Liver (tissue), 9 donors: ENCODE data around the gene SIRT7. TPM values are rescaled to one million over a fixed set of nuclear protein-coding genes. Genes with fewer than 3 reads are reported as not detected.
A peak's percentile ranks its signal among the peaks of the same experiment; 100 is the strongest.

Source experiments
- DNase-seq: peaks from one replicate; pipeline ENCODE4 v3.0.0-alpha.2; 2017; ENCODE audit warnings: low spot score
- H3K27ac ChIP-seq, 2 donors: one replicate each; pipeline ENCODE4 v1.7.0; 2013; ENCODE audit warnings: inconsistent platforms in 2 of 2, low read length in 2 of 2, control low read depth in 1 of 2, low read depth in 1 of 2, mild to moderate bottlenecking in 1 of 2
- H3K27me3 ChIP-seq, 4 donors: one replicate each; pipeline versions ENCODE4 v1.6.1 to v1.7.0; 2013; ENCODE audit warnings: low read length in 3 of 4, inconsistent platforms in 1 of 4, mild to moderate bottlenecking in 1 of 4, moderate library complexity in 1 of 4; ENCODE audit not compliant: control insufficient read depth in 4 of 4, insufficient read depth in 4 of 4
- H3K36me3 ChIP-seq, 4 donors: one replicate each; pipeline versions ENCODE4 v1.6.1 to v1.7.0; 2013; ENCODE audit warnings: low read length in 3 of 4, mild to moderate bottlenecking in 3 of 4, low read depth in 1 of 4, moderate library complexity in 1 of 4; ENCODE audit not compliant: control insufficient read depth in 4 of 4, insufficient read depth in 3 of 4
- H3K4me1 ChIP-seq, 4 donors: one replicate each; pipeline versions ENCODE4 v1.6.1 to v1.7.0; 2013; ENCODE audit warnings: low read length in 3 of 4, mild to moderate bottlenecking in 3 of 4, moderate library complexity in 1 of 4; ENCODE audit not compliant: control insufficient read depth in 4 of 4, insufficient read depth in 4 of 4
- H3K4me3 ChIP-seq, 3 donors: one replicate each; pipeline versions ENCODE4 v1.6.1 to v1.7.0; 2013; ENCODE audit warnings: low read length in 3 of 3, control low read depth in 1 of 3, low read depth in 1 of 3, mild to moderate bottlenecking in 1 of 3
- H3K9ac ChIP-seq, 2 donors: one replicate each; pipeline ENCODE4 v1.7.0; 2013; ENCODE audit warnings: low read length in 2 of 2, mild to moderate bottlenecking in 2 of 2, moderate library complexity in 2 of 2, control low read depth in 1 of 2, low read depth in 1 of 2
- H3K9me3 ChIP-seq, 4 donors: one replicate each; pipeline versions ENCODE4 v1.6.1 to v1.7.0; 2013; ENCODE audit warnings: low read length in 3 of 4; ENCODE audit not compliant: control insufficient read depth in 4 of 4
- EGR1 ChIP-seq, 2 donors: IDR thresholded peaks; 2 replicates each; pipeline ENCODE4 v1.6.1; 2016 to 2018; ENCODE audit warnings: antibody characterized with exemption in 2 of 2, low read depth in 2 of 2
- FOXA1 ChIP-seq: IDR thresholded peaks from 2 replicates; pipeline ENCODE4 v1.6.1; 2016; ENCODE audit warnings: antibody characterized with exemption
- FOXA2 ChIP-seq: IDR thresholded peaks from 2 replicates; pipeline ENCODE4 v1.6.1; 2016; ENCODE audit warnings: antibody characterized with exemption
- GABPA ChIP-seq, 2 donors: IDR thresholded peaks in 1 of 2; conservative IDR thresholded peaks in 1 of 2; 2 replicates each; pipeline ENCODE4 v1.6.1; 2016; ENCODE audit warnings: antibody characterized with exemption in 2 of 2, mild to moderate bottlenecking in 1 of 2, moderate library complexity in 1 of 2
- HNF4A ChIP-seq, 2 donors: conservative IDR thresholded peaks; 2 replicates each; pipeline ENCODE4 v1.6.1; 2016; ENCODE audit warnings: antibody characterized with exemption in 2 of 2, mild to moderate bottlenecking in 2 of 2
- NR2F2 ChIP-seq: IDR thresholded peaks from 2 replicates; pipeline ENCODE4 v1.6.1; 2016; ENCODE audit warnings: antibody characterized with exemption
- RAD21 ChIP-seq, 2 donors: IDR thresholded peaks; 2 replicates each; pipeline ENCODE4 v1.6.1; 2016; ENCODE audit warnings: antibody characterized with exemption in 2 of 2, mild to moderate bottlenecking in 2 of 2
- RXRA ChIP-seq, 2 donors: IDR thresholded peaks; 2 replicates each; pipeline ENCODE4 v1.6.1; 2017 to 2018; ENCODE audit warnings: antibody characterized with exemption in 2 of 2, mild to moderate bottlenecking in 1 of 2
- SP1 ChIP-seq: IDR thresholded peaks from 2 replicates; pipeline ENCODE4 v1.6.1; 2018; ENCODE audit warnings: antibody characterized with exemption, mild to moderate bottlenecking
- TAF1 ChIP-seq: conservative IDR thresholded peaks from 2 replicates; pipeline ENCODE4 v1.6.1; 2016; ENCODE audit warnings: antibody characterized with exemption, mild to moderate bottlenecking
- YY1 ChIP-seq: IDR thresholded peaks from 2 replicates; pipeline ENCODE4 v1.6.1; 2016; ENCODE audit warnings: antibody characterized with exemption, mild to moderate bottlenecking
- WGBS: extraction: QIAGEN DNeasy Blood & Tissue Kit; methylation state at CpG from one replicate; pipeline ENCODE4 v1.1.7; 2013; 5-methylcytosine and 5-hydroxymethylcytosine counted together
- polyA plus RNA-seq, 2 donors: library from polyadenylated mRNA; stranded (reverse) in 1 of 2; unstranded in 1 of 2; fragments of 200-250 nt in 1 of 2; fragments of >200 nt in 1 of 2; fragmentation: Nextera tagmentation in 1 of 2; extraction: Ambion mirVana in 1 of 2; gene quantifications; one replicate each; pipeline versions ENCODE4 v1.2.1 to v1.2.3, GENCODE V29; 2013 to 2015
- total RNA-seq, 2 donors: library from RNA; depleted of rRNA; stranded (reverse); fragments of >200 nt; gene quantifications; one replicate each; pipeline ENCODE4 v1.2.3, GENCODE V29; 2014
- TF ChIP-seq, protein P1 (sequence below): IDR thresholded peaks from 2 replicates; pipeline ENCODE4 v1.6.1; 2016; ENCODE audit warnings: antibody characterized with exemption
- TF ChIP-seq, protein P2 (sequence below): IDR thresholded peaks from 2 replicates; pipeline ENCODE4 v1.6.1; 2016; ENCODE audit warnings: antibody characterized with exemption
- TF ChIP-seq, protein P3 (sequence below): IDR thresholded peaks from 2 replicates; pipeline ENCODE4 v1.6.1; 2016; ENCODE audit warnings: antibody characterized with exemption, mild to moderate bottlenecking
- TF ChIP-seq, protein P4 (sequence below): IDR thresholded peaks from 2 replicates; pipeline ENCODE4 v1.6.1; 2016; ENCODE audit warnings: antibody characterized with exemption
- donor health status: healthy.
- donor health status: healthy.
- donor health status: healthy.
- donor health status: healthy.
- donor health status: healthy.

Gene SIRT7
- total and polyA plus RNA-seq, 4 donors: 7.1 to 16.5 (median 11.5) TPM

DNA sequence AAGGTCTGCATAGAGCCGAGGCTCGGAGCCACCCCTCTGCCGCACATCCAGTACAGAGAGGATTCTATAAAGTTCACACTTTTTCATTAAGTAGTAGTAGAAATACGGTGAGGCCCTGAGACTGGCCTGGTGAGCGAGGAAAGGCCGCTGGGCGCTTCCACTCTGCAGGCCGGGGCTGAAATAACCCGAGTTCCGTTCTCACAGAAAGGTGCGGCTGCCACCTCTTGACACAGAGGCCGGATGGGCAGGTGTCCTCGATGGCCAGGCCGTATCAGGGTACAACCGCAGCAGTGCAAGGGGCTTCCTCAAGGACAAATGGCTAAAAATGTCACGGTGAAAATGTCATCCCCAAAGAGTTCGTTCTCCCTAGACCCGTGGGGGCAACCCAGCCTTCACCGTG, 6.0 kb downstream of the SIRT7 start:
- Histone ChIP-seq H3K36me3 (peaks cover 17 to 45% (median 23%) of the 10 kb centered on the region in 4 donors), H3K9me3 (no peaks in the 10 kb centered on the region), H3K27ac (peak overlapping the region; percentile 16 to 46), H3K27me3 (no peaks in the 10 kb centered on the region), H3K4me3 (no peak overlapping the region), H3K4me1 (peaks cover 12 to 41% (median 21%) of the 10 kb centered on the region in 4 donors), H3K9ac (no peak overlapping the region)
- 78% methylated on average over 19 of the region's 19 CpGs for WGBS
- TF ChIP-seq NR2F2: no peak
- no peak for TF ChIP-seq TAF1
- no peak for TF ChIP-seq RAD21 (IDR thresholded peaks at IDR 0.05)
- no peak for TF ChIP-seq YY1
- TF ChIP-seq, protein P1, sequence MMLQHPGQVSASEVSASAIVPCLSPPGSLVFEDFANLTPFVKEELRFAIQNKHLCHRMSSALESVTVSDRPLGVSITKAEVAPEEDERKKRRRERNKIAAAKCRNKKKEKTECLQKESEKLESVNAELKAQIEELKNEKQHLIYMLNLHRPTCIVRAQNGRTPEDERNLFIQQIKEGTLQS: no peak
- no peak for TF ChIP-seq FOXA1
- TF ChIP-seq HNF4A (conservative IDR thresholded peaks at IDR 0.05): no peak
- TF ChIP-seq SP1: no peak
- no peak for DNase-seq

DNA sequence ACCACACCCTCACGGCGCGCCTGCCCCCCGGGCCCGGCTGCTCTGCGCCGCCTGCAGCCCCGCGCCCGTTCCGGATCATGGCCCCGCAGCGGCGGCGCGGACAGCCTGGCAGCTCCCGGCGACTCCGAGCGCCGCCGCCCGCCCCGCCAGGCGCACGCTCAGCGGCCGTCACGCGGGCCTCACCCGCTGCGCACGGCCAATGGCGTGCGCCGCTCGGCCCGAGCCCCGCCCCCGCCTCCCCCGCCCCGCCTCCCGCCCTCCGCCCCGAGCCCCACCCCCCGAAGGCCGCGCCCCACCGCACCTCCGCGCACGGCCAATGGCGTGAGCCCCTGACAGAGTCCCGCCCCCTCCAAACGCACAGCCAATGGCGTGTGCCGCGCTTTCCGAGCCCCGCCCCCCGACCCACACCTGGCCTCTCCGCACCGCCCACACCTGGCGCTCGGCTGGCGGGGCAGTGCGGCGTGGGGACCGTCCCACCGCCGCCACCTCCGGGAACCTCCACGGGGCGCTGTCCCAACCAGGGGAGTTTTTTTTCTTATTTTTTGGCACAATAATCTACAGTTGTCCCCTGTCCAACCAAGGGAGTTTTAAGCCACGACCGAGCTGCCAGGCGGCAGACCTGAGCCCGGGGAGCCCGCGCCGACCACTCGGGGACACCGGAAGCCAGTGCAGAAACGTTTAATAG, 6.6 kb downstream of the SIRT7 start, which contains the start of gene PCYT2:
TSS of gene PCYT2 (minus strand) at position 123 of the 685 bp plus-strand sequence. CDS start at position 79, 44 bp downstream.
- WGBS: 3% methylated on average over 84 of the region's 84 CpGs
- Histone ChIP-seq H3K4me3 (peak within 1 kb of the TSS; percentile 76 to 90 (median 87)), H3K27ac (peak within 1 kb of the TSS; percentile 85 to 86), H3K9me3 (no peaks in the 10 kb centered on the region), H3K4me1 (peaks cover 8 to 37% (median 16%) of the 10 kb centered on the region in 4 donors), H3K9ac (peak within 1 kb of the TSS; percentile 68 to 72), H3K27me3 (no peaks in the 10 kb centered on the region), H3K36me3 (peaks cover 17 to 50% (median 26%) of the 10 kb centered on the region in 4 donors)
- TF ChIP-seq RAD21 (IDR thresholded peaks at IDR 0.05) (peak in 1 of 2 donors; percentile 41), RXRA (IDR thresholded peaks at IDR 0.05) (no peak), SP1 (peak; percentile 59), EGR1 (IDR thresholded peaks at IDR 0.05; ENCODE audit: low read depth in 2 of 2) (peak in 1 of 2 donors; percentile 14)
- peak; percentile 93 for DNase-seq

DNA sequence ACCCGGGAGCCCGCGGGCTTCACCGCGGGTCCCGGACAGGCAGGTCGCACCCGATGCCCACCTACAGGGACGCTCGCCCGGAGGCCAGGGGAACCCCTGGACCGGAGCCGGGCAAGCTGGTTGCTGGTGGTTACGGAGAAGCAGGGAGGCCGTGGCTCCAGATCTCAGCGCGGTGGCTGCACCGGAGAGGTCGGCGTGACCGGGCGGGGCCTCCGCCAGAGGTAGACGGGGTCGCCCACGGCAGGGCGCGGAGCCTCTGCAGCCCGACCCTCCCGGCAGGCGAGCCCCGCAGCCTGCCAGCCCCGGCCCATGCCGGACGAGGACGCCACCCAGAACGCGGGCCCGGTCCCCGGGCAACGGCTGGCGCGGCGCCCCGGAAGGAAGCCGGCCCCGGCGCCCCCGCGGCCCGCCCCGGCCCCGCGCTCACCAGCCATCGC, 7.1 kb downstream of the SIRT7 start:
- peak overlapping the region; percentile 76 to 90 (median 87) for H3K4me3 ChIP-seq
- WGBS: under 1% methylated on average over 55 of the region's 55 CpGs

More for the DNA sequence above, 7.1 kb downstream of the SIRT7 start:
- peak overlapping the region; percentile 68 to 72 for H3K9ac ChIP-seq
- TF ChIP-seq, protein P2, sequence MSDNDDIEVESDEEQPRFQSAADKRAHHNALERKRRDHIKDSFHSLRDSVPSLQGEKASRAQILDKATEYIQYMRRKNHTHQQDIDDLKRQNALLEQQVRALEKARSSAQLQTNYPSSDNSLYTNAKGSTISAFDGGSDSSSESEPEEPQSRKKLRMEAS: no peak
- TF ChIP-seq FOXA2 (no peak), RXRA (IDR thresholded peaks at IDR 0.05) (no peak), SP1 (no peak), GABPA (IDR thresholded peaks at IDR 0.05 in 1 of 2, conservative IDR thresholded peaks at IDR 0.05 in 1 of 2) (no peak), TAF1 (no peak), RAD21 (IDR thresholded peaks at IDR 0.05) (no peak)
- TF ChIP-seq, protein P3, sequence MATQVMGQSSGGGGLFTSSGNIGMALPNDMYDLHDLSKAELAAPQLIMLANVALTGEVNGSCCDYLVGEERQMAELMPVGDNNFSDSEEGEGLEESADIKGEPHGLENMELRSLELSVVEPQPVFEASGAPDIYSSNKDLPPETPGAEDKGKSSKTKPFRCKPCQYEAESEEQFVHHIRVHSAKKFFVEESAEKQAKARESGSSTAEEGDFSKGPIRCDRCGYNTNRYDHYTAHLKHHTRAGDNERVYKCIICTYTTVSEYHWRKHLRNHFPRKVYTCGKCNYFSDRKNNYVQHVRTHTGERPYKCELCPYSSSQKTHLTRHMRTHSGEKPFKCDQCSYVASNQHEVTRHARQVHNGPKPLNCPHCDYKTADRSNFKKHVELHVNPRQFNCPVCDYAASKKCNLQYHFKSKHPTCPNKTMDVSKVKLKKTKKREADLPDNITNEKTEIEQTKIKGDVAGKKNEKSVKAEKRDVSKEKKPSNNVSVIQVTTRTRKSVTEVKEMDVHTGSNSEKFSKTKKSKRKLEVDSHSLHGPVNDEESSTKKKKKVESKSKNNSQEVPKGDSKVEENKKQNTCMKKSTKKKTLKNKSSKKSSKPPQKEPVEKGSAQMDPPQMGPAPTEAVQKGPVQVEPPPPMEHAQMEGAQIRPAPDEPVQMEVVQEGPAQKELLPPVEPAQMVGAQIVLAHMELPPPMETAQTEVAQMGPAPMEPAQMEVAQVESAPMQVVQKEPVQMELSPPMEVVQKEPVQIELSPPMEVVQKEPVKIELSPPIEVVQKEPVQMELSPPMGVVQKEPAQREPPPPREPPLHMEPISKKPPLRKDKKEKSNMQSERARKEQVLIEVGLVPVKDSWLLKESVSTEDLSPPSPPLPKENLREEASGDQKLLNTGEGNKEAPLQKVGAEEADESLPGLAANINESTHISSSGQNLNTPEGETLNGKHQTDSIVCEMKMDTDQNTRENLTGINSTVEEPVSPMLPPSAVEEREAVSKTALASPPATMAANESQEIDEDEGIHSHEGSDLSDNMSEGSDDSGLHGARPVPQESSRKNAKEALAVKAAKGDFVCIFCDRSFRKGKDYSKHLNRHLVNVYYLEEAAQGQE: no peak
- TF ChIP-seq, protein P4, sequence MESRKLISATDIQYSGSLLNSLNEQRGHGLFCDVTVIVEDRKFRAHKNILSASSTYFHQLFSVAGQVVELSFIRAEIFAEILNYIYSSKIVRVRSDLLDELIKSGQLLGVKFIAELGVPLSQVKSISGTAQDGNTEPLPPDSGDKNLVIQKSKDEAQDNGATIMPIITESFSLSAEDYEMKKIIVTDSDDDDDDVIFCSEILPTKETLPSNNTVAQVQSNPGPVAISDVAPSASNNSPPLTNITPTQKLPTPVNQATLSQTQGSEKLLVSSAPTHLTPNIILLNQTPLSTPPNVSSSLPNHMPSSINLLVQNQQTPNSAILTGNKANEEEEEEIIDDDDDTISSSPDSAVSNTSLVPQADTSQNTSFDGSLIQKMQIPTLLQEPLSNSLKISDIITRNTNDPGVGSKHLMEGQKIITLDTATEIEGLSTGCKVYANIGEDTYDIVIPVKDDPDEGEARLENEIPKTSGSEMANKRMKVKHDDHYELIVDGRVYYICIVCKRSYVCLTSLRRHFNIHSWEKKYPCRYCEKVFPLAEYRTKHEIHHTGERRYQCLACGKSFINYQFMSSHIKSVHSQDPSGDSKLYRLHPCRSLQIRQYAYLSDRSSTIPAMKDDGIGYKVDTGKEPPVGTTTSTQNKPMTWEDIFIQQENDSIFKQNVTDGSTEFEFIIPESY: no peak
- no peaks in the 10 kb centered on the region for H3K27me3 ChIP-seq
- H3K27ac ChIP-seq: peak overlapping the region; percentile 85 to 86
- no peaks in the 10 kb centered on the region for H3K9me3 ChIP-seq
- peaks cover 17 to 52% (median 29%) of the 10 kb centered on the region in 4 donors for H3K36me3 ChIP-seq
- H3K4me1 ChIP-seq: peaks cover 8 to 37% (median 16%) of the 10 kb centered on the region in 4 donors
- no peak for DNase-seq
